HG03457 (cell line): ENCODE measurements around the gene MAGI1.

Experiments
- ATAC-seq: cut with Tn5 transposase; IDR thresholded peaks from one replicate; pipeline ENCODE4 v1.9.1; 2021; ENCODE audit warnings: moderate number of reproducible peaks; ENCODE audit not compliant: unreplicated experiment

The MAGI1 gene

DNA sequence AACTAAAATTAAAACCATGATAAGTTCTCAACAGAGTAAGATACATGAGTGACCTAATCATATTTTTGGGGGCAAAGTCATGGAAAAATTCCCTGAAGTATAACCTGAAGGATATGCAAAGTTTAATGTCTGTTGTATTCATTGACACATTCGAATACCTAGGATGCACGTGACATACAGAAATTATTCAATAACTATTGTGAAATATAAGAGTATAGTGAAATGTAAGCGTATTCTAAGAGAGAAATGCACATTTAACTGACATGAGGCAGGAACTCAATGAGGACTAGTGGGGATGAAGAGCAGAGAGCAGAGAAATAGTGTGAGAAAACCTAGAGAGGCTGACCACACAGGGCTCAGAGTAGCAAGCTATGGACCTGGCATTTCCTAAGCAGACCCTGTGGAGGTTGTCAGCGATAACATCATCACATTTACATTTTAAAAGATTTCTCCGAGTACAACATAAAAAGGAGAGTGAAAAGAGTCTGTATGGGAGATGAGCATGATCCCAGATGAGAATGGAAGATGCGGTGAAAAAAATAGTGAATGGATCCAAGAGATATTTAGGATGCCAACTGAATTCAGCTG, 588.8 kb downstream of the MAGI1 start:
- no peak for ATAC-seq

DNA sequence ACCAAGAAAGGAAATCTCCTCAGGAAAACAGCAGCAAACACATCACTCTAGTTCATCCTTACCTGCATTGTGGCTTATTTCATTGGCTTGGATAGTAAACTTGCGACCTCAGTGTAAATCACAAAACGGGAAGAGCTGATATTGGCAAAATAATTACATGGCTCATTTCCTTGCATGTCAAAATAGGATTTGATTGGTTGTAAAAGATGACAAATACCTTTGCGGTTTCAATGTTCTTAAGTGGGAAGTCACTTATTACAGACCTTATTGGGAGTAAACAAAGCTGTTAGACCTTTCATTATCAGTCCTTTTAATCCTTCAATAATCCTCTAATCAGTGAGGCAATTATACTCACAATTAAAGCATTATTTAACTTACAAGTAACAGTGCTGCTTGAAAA, 590.6 kb downstream of the MAGI1 start:
- no peak for ATAC-seq

DNA sequence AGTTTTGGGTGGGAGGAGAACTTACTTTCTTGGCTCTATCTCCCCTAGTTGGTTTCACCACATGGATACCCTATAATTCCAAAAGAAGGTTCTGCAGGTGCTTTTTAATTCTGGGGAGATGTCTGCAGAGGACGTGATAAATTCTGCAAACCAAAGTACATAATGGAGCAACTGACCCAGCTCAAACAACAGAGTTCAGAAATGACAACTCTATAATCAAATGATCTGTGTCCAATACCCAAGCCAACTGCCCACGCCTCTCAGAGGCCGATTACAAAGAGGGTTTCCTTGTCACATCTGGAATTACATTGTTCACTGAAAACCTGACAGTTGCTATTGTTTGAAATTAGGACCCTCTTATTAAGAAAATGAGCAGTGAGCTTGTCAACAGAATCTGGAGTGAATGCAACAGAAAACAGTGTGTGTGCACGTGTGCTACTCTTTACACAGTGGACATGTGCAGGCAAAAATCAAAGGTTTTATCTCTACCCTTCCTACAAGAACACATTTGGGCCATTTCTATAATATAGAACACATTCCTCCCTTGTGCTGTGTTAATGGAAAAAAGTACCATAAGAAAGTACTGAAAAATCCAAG, 593.0 kb downstream of the MAGI1 start:
- ATAC-seq = no peak

DNA sequence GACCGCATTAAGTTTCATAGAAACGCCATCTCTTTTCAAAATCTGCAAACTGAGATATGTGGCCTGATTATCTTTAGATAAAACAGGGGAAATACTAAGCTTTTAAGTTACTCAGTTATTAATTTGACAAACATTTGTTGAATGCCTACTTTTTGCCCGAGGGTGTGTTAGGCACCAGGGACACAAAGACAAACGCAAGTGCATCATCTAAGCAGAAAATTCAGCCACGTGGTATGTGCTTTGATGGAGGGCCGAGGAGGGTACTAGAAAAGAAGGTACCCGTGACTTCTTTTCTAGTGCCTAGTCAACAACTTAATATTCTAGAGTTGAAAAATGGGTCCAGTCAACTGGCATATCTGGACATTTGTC, 594.3 kb downstream of the MAGI1 start:
- no peak for ATAC-seq

DNA sequence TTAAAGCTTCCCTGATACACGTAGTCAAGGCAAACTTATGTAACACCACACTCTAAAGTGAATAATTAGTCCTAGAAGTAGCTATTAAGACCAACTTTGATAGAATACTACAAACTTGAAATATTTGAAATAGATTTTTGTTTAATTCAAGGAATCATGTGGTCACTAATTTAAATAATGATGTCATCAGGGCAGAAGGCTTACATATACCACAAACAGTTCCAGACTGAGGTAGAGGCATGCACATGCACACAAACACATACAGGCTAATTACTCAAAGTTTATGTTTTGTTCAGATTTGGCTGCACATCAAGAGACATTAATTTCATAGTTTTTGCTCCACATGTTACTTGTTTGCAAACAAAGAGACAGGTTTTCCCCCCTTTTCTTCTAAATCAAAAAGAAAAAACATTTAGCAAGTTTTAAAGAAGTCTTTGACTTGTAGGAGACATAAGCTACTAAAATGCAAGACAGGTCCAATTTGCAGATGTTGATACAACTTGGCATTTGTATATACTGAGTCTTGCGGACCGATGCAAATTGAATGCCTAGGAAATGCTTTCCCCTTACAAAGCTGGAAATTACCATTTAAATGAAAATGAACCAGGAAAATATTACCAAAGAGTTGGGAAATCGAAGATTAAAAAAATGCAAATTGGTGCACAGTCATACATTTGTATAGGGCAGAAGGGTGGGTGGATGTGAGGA, 594.8 kb downstream of the MAGI1 start:
- ATAC-seq = no peak

DNA sequence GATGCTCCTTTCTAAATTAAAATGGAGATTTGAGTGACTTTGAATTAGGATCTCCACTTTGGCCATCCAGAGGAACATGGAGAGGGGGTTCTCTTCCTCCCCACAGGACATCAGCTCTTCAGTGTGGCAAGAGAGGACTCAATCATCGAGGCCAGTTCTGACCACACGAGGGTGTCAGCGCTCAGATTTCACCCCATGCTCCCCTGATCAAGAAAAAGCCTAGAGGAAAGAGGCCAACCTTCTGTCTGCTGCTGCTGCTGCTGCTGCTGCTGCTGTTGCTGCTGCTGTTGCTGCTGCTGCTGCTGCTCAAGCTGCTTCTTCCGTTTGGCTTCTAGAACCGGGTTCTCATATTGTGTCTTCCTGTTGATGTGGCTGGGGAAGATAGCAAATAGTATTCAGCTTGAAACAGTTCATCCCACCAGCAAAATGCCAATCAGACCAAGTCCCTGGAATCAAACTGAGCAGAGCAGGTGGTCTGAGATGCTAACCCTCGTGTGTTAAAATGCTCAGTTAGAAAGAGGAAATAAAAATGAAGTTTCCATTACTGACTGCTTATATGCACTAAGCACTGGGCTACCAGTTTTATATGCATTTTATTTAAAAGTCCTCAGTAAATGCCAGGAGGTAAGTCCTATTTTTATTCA, 599.0 kb downstream of the MAGI1 start:
- no peak for ATAC-seq

DNA sequence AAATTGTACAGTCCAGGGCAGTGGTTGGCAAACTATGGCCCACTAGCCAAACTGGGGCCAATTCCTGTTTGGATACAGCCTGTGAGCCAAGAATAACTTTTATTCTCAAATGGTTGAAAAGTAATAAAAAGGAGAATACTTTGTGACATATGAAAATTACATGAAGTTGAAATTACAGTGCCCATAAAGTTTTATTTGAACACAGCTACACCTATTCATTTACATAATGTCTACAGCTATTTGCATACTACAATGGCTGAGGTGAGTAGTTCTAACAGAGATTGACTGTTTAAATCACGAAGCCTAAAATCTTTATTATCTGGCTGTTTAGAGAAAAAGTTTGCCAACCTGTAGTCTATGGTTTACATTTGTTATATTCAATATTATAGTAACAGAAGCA, 600.1 kb downstream of the MAGI1 start:
- no peak for ATAC-seq

DNA sequence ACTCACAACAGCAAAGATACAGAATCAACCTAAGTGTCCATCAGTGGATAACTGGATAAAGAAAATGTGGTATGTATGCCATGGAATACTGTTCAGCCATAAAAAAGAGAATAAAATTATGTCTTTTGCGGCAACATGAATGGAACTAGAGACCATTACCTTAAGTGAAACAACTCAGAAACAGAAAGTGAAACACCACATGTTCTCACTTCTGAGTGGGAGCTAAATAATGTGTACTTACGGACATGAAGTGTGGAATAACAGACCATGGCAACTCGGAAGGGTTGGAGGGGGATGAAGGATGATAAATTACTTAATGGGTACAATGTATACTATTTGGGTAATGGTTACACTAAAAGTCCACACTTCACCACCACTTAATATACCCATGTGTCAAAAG, 600.6 kb downstream of the MAGI1 start:
- ATAC-seq = no peak

DNA sequence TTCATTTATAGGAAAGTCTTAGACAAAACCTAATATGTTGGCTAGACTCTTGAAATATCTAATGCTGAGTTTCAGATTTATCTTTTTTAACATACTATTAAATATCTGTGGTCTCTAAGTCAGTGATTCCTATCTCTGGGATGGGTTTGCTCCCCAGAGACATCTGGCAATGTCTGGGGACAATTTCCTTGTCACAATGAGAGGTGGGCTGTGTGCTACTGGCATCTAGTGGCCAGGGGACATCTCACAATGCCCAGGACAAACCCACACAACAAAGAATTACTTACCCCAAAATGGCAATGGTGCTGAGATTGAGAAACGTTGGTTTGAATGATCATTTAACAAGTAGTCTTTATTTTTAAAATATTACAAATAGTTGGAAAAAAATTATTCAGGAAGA, 602.1 kb downstream of the MAGI1 start:
- no peak for ATAC-seq

DNA sequence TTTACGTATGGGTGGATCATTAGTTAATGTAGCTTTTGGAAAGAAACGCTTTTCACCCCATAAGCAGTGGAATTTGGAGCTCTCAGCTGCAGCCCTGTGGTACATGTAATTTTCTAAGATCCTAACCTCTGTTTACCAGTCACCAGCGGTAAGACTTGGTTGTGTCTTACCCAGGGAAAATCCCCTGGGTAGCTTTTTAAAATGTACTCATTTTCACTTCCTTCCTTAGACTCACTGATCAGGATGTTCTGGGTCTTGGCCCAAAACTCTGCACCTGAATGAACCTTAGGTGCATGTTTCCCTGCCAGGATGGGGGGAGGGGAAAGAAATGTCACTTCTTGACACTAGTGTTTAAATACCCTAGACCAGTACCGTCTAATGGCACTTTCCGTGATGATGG, 605.2 kb downstream of the MAGI1 start:
- no peak for ATAC-seq

DNA sequence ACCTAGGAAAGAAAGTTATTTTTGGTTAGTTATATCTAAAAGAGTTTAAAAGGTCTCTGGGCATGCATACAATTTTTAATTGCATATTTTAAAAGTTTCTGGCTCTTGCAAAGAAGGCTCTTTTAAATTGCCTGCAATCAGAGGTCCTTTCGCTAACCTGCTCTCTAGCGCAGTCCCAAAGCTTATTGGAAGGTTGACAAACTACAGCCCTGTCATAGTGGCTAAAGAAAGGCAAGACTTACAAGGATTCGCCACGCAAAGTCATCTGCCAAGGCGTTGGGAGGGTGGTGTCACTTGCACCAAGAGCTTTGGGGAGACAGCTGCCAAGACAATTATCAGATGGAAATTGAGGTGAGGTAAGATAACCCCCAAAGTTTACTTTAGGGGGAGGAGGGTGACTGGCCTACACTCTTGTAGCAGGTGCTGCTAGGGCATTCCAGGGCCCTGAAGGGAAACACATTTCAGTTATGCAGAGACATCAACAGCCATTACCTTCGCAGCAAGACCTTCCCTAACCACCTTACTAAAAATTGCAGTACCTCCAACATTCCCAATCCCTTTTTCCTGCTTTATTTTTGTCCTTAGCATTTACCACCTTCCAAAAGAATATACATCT, 606.2 kb downstream of the MAGI1 start:
- no peak for ATAC-seq

DNA sequence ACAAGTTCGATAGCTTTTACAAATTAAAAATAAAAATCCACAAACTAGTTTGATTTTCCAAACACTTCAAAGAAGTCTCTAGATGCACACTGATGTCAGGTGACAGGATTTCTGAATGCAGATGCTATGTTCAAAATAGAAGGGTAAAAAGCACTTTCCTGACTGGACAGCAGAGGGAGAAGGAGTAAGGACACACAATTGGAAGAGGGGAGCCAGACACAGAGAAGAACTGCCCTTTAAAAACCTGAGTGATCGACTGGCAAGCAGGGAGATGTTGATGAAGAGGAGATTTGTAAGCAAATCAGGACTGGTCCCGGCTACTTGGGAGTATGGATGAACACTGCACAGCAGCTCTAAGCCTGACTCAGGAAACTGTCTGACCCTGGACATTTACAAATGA, 612.8 kb downstream of the MAGI1 start:
- no peak for ATAC-seq

DNA sequence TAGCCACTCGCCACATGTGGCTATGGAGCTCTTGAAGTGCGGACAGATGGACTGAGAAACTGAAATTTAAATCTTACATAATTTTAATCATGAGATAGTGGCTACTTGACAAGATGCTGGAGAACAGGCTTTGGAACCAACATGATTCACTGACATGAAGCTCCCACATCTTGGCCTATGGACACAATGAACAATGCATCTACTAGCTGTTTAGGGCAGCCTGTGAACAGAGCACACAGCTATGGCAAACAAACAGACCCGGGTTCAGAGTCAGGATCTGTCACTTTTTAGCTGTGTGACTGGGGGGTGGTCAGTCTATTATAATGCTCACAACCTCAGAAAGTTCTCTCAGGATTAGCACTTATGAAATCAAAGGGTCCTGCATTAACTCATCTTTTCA, 616.6 kb downstream of the MAGI1 start:
- no peak for ATAC-seq

DNA sequence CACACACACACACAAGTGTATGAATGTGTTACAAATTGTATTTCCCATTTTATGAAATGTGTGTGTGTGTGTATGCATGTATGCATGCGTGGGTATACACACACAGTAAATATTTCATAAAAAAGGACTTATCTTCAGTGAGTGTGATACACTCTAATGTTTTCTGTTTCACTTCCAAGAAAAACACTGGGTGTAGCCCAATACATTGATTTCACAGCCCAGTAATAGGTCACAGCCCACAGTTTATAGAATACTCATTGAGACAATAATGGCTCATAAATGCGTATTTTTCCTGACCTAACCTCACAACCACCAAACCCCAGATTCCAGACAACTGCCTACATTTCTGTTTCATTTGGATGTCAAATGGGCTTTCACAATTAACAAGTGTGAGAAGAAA, 619.5 kb downstream of the MAGI1 start:
- no peak for ATAC-seq

DNA sequence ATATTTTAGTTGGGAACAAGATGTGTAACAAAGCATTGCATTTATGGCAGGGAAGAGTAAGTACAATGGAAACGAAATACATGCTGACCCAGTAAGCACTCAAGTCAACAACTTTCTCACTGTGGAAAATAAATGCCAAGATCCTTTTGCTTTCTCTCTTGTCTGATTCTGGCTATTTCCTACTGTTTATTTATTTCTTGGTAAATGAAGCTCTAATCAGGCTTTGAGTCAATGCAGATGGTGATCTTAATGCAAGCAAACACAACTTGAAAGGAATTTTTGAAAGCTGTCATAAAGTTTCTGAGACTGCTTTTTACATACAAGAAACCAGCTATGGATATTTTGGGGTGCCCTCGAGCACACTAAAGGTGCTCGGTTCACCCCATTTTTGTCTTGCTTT, 624.8 kb downstream of the MAGI1 start:
- no peak for ATAC-seq

DNA sequence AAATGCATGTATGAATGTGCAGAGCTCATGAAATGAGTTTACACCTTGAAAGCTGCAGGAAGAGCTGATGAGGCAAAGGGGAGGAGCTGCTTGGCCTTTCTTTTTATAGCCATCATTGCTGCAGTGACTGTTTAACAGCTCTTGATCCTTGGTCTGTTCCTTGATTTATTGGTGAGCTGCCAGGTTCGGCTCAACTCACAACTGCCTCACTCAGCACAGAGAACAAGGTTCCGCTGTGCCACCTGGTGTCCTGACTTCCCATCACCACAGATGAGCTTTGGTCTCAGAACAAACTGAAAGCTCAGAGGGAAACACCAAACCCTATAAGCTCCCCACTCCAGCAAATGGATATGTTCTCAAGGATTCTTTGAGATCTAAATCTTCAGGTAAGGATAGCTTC, 626.1 kb downstream of the MAGI1 start:
- ATAC-seq = no peak

DNA sequence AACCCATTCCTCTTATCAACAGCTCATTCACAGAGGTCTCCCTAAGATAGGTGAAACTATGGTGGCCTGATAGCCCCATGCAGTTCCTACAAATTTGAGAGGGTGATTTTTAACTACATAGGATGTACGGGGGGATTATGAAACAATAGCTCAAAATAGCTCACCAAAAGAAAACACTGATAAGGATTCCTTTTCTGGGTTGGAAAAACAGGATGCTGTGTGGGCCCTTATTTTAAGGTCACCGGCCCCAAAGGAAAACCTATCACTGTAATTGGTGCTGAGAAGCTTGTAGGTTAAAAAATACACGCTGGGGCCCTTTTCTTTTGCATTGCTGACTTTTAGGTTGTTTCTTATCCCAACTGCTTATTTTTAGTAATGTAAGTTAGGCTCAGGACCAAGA, 627.4 kb downstream of the MAGI1 start:
- ATAC-seq = no peak

DNA sequence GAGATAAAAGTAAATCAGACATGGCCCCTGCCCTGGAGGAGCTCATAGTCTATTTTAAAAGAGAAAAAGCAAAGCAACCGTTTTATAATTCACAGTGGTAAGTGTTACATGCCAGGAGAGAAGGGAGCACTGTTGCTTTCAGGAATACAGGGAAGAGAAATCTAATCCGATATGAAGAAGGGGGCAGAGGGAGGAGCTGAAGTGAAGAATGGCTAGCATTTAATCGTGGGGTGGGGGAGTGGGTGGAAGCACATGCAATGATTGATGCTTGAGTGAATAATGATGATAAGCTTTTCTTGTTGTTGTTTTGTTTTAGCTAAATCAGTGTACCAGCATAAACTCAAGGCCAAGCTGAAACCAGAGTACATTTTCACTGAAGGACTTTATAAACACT, 629.5 kb downstream of the MAGI1 start:
- no peak for ATAC-seq

DNA sequence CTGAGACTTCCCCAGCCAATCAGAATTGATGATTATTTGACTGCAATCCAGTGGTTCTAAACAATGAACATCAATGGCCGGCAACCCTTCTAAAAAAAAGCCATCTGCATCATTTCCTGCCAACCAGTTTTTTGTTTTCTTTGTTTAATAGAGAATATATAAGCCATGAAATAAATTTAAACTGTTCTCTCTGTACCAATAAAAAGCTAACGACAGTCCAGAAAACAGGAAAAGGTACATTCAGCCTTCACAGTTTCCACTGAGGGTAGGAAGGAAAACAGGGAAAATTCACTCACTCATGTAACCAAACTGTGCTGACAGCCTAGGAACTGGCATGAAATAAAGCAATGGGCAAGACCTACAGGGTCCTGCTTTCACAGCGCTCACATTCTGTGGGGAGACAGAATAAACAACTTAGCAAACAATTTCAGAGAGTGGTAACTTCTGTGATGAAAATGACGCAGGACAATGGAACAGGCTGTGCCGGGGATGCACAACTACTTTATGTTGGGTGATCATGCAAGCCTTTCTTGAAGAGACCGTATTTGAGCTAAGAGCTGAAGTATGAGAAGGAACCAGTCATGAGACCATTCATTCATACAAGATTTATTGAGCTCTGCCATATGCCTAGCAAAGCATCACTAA, 630.1 kb downstream of the MAGI1 start:
- no peak for ATAC-seq

DNA sequence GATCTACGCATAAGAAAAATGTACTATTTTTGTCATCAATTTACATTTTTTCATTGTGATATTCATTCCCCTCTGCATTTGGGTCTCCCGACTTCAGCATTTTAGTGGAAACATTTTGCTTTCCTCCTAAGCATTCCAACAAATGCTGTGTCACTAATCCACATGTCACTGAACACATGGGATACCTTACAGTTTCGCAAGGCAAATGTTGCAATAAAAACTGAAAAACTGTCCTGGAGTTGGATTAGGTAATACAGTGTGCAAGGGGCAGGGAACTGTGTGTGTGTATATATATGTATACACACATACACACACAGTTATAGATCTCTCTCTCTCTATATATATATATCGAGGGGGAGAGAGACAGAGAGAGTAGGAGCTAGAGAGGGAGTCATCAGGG, 632.2 kb downstream of the MAGI1 start:
- ATAC-seq = no peak

DNA sequence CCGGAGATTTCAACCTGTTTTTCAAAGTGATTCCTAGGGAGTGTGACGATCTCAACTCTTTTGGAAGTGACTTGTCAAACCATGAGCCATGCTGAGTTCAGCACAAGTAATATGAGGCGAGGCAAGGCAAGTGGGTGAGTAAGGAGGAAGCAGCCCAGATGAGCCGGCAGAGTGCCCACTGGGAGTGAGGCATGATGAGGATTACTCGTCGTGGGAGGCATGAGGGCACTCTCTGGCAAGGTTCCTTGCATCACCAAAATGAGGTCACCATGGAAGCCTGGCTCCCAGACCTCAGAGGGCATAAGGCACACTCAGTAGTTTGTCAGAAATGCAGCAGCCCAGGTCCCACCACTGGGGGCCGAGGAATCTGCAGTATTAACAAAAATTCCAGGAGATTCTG, 636.1 kb downstream of the MAGI1 start:
- ATAC-seq = no peak
